Dermis microvascular lymphatic vessel endothelial cell (primary cell): ENCODE results near the gene TSPO. TPM values are rescaled to one million over a fixed set of nuclear protein-coding genes. Genes with fewer than 3 reads are reported as not detected.

Experiments used
- total RNA-seq: library from RNA; depleted of rRNA; stranded (reverse); fragments of >200 nt; gene quantifications from 2 replicates; pipeline ENCODE4 v1.2.1, GENCODE V29; 2014

The TSPO gene
- total RNA-seq, 1 donor from 2014 or later = 296 TPM

Other genes with a start within 250 kb of the TSPO start
- 68.0 and 85.1 TPM in 2 replicates for gene PACSIN2, start 136.4 kb upstream of the TSPO start, total RNA-seq
- gene TTLL1, start 62.2 kb upstream of the TSPO start, total RNA-seq = 8.2 and 10.9 TPM in 2 replicates
- gene BIK, start 40.8 kb upstream of the TSPO start, total RNA-seq = 1.0 and 1.4 TPM in 2 replicates
- gene MCAT, start 8.2 kb upstream of the TSPO start, total RNA-seq = 6.8 and 12.9 TPM in 2 replicates
- 18.0 and 24.7 TPM in 2 replicates for gene TTLL12, start 35.6 kb downstream of the TSPO start, total RNA-seq
- 0.51 and 0.89 TPM in 2 replicates for gene SCUBE1, start 191.8 kb downstream of the TSPO start, total RNA-seq